Measurements from ENCODE around the gene RAB8A. TPM values are rescaled to one million over a fixed set of nuclear protein-coding genes. Genes with fewer than 3 reads are reported as not detected.
A peak's percentile ranks its signal among the peaks of the same experiment; 100 is the strongest.

Gene RAB8A
- total and polyA plus RNA-seq, 9 of the 15 experiments (the other 6 are each of a cell fraction or from before 2014, with no cell fraction given), result 11.2 to 102 (median 53.2) TPM

GRCh38 chr19:16066611-16067104, 45.0 kb upstream of the RAB8A start (continued):
- TF ChIP-seq ZNF347 (CRISPR knock-in tag; IDR thresholded peaks at IDR 0.05; ENCODE audit: low read depth), result no peak
- TF ChIP-seq, protein P1, sequence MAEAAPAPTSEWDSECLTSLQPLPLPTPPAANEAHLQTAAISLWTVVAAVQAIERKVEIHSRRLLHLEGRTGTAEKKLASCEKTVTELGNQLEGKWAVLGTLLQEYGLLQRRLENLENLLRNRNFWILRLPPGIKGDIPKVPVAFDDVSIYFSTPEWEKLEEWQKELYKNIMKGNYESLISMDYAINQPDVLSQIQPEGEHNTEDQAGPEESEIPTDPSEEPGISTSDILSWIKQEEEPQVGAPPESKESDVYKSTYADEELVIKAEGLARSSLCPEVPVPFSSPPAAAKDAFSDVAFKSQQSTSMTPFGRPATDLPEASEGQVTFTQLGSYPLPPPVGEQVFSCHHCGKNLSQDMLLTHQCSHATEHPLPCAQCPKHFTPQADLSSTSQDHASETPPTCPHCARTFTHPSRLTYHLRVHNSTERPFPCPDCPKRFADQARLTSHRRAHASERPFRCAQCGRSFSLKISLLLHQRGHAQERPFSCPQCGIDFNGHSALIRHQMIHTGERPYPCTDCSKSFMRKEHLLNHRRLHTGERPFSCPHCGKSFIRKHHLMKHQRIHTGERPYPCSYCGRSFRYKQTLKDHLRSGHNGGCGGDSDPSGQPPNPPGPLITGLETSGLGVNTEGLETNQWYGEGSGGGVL (CRISPR knock-in tag; IDR thresholded peaks at IDR 0.05), result no peak
- TF ChIP-seq ZNF197 (CRISPR knock-in tag; IDR thresholded peaks at IDR 0.05; ENCODE audit: low read depth), result no peak
- no peak for TF ChIP-seq ZNF165 (CRISPR knock-in tag; IDR thresholded peaks at IDR 0.05; ENCODE audit: borderline replicate concordance)
- TF ChIP-seq ZNF408 (CRISPR knock-in tag; IDR thresholded peaks at IDR 0.05; ENCODE audit: low read depth), result no peak
- TF ChIP-seq VEZF1 (CRISPR knock-in tag; IDR thresholded peaks at IDR 0.05), result 0 out of 2 replicates have a peak, but pooled peaks have one; percentile 11
- TF ChIP-seq KAT2B (IDR thresholded peaks at IDR 0.05; ENCODE audit: low read depth, low read length), result no peak
- peak; percentile 29; the same call in 1 of the 2 replicates for TF ChIP-seq CBFA2T3 (IDR thresholded peaks at IDR 0.05)
- TF ChIP-seq NR2F6 (CRISPR knock-in tag; IDR thresholded peaks at IDR 0.05), result no peak
- TF ChIP-seq, protein P2, sequence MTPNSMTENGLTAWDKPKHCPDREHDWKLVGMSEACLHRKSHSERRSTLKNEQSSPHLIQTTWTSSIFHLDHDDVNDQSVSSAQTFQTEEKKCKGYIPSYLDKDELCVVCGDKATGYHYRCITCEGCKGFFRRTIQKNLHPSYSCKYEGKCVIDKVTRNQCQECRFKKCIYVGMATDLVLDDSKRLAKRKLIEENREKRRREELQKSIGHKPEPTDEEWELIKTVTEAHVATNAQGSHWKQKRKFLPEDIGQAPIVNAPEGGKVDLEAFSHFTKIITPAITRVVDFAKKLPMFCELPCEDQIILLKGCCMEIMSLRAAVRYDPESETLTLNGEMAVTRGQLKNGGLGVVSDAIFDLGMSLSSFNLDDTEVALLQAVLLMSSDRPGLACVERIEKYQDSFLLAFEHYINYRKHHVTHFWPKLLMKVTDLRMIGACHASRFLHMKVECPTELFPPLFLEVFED (CRISPR knock-in tag; conservative IDR thresholded peaks at IDR 0.05), result no peak
- TF ChIP-seq ZBTB1 (CRISPR knock-in tag; IDR thresholded peaks at IDR 0.05; ENCODE audit: borderline replicate concordance, low read depth), result no peak
- TF ChIP-seq TCFL5 (CRISPR knock-in tag; conservative IDR thresholded peaks at IDR 0.05), result no peak
- TF ChIP-seq ZNF316 (IDR thresholded peaks at IDR 0.05), result no peak
- TF ChIP-seq GTF2E2 (tag; IDR thresholded peaks at IDR 0.05), result no peak
- TF ChIP-seq, protein P3, sequence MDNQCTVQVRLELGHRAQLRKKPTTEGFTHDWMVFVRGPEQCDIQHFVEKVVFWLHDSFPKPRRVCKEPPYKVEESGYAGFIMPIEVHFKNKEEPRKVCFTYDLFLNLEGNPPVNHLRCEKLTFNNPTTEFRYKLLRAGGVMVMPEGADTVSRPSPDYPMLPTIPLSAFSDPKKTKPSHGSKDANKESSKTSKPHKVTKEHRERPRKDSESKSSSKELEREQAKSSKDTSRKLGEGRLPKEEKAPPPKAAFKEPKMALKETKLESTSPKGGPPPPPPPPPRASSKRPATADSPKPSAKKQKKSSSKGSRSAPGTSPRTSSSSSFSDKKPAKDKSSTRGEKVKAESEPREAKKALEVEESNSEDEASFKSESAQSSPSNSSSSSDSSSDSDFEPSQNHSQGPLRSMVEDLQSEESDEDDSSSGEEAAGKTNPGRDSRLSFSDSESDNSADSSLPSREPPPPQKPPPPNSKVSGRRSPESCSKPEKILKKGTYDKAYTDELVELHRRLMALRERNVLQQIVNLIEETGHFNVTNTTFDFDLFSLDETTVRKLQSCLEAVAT (IDR thresholded peaks at IDR 0.05), result no peak
- peak; percentile 83 for TF ChIP-seq PKNOX1 (IDR thresholded peaks at IDR 0.05)
- no peak for TF ChIP-seq ZNF280B (CRISPR knock-in tag; IDR thresholded peaks at IDR 0.05)
- no peak for TF ChIP-seq ZSCAN32 (CRISPR knock-in tag; IDR thresholded peaks at IDR 0.05)
- TF ChIP-seq RBFOX2 (IDR thresholded peaks at IDR 0.05; ENCODE audit: low read depth, low read length), result no peak
- 0 out of 2 replicates have a peak, but pooled peaks have one; percentile 37 for TF ChIP-seq FOXP1 (CRISPR knock-in tag; IDR thresholded peaks at IDR 0.05)
- peak in 1 of 2 experiments; percentile 41; a peak in 1 of 4 replicates for TF ChIP-seq TRIM24 (IDR thresholded peaks at IDR 0.05)
